ENCODE results near the gene RIOK1.
"Not testable (repeated sequence)": the region's sequence is repeated elsewhere in the genome, so short reads cannot be mapped to it uniquely, and the experiment has no call there.

Gene RIOK1

DNA sequence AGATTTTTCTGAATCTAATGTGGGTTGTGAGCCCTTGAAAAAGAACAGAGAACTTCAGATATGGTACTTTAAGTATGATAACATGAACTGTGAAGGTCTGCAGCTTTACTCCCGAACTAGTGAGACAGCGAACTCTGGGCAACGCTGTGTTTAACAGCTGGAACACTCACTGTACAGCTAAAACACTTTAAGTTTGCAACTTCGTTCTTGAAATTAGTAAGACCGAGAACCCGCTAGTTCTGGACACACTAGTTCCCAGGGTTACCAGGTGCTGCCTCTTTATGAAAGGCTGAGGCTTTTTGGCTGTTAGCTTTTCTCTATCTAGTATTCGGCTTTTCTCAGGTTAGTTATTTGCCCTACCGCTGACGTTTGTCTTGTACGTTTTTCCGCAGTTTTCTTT is 52.9 kb downstream of the RIOK1 start:
- DNase-seq, result no peak

DNA sequence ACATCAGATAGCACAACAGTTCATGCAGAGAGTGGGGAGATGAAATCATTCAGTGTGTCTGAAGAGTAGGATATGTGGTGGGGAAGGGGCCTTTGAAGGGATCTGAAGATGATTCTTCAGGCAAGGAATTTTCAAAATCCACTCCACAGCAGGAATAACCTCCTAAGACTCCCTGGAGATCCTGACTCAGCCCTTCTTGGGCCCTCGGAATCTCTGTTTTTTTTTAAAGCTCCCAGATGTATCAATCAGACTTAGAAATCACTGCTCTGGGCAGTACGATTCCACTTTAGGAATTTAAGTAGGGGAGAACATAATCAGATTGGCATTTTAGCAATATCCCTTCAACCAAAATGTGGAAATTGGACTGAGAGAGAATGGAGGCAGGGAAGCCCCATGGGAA is 55.5 kb downstream of the RIOK1 start:
- no peak for DNase-seq

GRCh38 chr6:7445885-7446461 is 56.4 kb downstream of the RIOK1 start:
- no peak for DNase-seq

DNA sequence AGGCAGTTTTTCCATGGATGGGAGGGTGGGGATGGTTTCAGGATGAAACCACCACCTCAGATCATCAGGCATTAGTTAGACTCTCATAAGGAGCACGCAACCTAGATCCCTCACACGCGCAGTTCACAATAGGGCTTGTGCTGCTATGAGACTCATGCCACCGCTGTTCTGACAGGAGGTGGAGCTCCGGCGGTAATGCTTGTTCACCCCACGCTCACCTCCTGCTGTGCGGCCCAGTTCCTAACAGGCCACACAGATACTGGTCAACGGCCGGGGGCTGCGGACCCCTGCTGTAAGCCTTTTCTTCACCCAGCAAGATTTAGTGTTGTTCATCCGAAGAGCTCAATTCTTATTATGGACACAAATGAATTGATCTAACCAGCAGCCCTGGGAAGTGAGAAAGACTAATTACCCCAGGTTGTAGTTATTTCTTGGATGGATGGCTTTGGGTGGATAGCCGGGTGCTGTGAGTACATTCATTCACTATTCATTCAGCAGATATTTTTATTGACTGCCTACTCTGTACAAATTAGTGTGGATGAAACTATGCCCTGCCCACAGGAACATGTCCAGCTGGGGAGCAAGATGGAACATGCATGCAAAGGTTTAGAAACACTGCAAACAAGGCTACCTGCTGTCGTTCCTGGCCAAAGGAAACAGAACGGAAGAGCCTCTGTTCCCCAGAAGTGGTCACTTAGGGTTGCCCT is 57.2 kb downstream of the RIOK1 start:
- no peak for DNase-seq

GRCh38 chr6:7448232-7448631 is 58.6 kb downstream of the RIOK1 start:
- DNase-seq, result no peak

GRCh38 chr6:7449018-7449417 is 59.4 kb downstream of the RIOK1 start:
- no peak for DNase-seq

GRCh38 chr6:7451326-7451725 is 61.7 kb downstream of the RIOK1 start:
- no peak for DNase-seq

- DNase-seq, result no peak
These were observed 63.3 kb downstream of the RIOK1 start for GRCh38 chr6:7452898-7453297.

GRCh38 chr6:7454696-7455358 is 65.2 kb downstream of the RIOK1 start:
- DNase-seq, result no peak

DNA sequence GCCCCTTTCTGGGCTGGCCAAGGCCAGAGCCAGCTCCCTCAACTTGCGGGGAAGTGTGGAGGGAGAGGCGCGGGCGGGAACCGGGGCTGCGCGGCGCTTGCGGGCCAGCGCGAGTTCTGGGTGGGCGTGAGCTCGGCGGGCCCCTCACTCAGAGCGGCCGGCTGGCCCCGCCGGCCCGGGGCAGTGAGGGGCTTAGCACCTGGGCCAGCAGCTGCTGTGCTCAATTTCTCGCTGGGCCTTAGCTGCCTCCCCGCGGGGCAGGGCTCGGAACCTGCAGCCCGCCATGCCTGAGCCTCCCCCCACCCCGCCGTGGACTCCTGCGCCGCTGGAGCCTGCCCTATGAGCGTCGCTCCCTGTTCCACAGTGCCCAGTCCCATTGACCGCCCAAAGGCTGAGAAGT is 66.7 kb downstream of the RIOK1 start:
- DNase-seq, result not testable (repeated sequence)

DNA sequence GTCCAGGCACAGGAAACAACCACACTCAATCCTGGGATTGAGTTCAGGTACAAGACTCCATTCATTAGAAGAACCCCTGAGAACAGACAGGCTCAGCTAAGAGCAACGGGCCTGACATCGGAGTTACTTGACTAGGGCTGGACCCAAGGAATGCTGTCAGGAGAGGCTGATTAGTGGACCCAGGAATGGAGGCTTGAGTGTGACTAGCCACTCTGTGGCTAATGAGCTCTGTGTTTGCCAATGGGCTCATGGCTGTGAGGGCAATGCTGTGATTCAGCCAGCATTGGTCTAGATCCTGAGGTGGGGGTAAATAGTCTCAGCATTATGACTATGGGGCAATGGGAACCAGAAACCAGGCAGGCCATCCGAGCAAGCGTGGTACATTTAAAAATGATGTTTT is 71.8 kb downstream of the RIOK1 start:
- no peak for DNase-seq

GRCh38 chr6:7463785-7464184 is 74.2 kb downstream of the RIOK1 start:
- no peak for DNase-seq

DNA sequence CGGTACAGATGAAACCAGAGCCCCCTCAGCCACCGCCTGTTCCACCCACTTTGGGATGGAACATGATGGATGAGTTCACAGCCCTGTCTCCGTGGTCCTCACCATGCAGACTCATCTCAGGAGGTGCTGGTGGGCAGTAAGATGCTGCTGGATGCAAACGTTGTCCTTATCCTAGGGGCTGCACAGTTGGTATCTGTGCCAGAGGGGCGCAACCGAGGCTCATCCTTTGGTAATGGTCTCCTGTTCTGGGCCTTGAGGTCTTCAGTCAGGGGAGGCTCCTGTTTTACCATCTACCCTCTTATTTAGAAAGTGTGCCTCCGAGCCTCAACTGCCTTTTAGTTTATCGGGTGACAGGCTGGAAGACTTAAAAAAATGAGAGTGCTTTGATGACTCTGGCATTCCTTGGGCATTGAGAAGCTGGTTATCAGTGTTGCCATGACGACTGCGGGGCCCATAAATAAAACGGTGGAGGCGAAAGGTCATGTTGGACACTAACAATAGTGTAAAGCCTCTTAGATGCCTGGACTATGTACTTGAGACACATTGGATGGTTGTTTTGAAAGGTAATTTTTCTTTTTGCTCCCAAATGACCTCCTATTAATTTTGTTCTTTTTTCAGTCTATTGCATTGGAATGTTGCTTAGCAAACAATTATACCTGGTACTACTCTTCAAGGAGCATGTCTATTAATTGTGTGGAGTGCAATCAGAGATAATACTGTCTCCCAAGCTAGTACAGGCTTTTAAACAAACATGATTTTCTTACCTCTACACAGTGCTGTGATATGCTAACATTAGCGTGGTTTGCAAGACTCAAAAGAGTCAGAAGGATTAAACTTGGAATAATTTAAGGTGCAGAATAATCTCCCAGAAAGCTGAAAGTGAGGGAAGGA is 77.6 kb downstream of the RIOK1 start:
- DNase-seq, result no peak

Measured in DMS79 treated with DMSO at 0.1 percent for 48 hours (cell line).